Spleen (tissue), 11 donors: ENCODE results near the gene UNG. TPM values are rescaled to one million over a fixed set of nuclear protein-coding genes. Genes with fewer than 3 reads are reported as not detected.

Experiments
- DNase-seq: peaks from one replicate; pipeline ENCODE4 v3.0.0-alpha.2; 2020
- H3K27ac ChIP-seq, 8 donors: fragments of 200-600 bp; sonication (generic) in 7 of 8; 1 replicate in 4 of 8; 2 replicates in 4 of 8; pipeline versions ENCODE4 v1.5.0 to v1.8.0; 2016 to 2021; ENCODE audit warnings: inconsistent platforms in 4 of 8, mild to moderate bottlenecking in 4 of 8, moderate library complexity in 1 of 8
- H3K27me3 ChIP-seq, 7 donors: fragments of 200-600 bp; sonication (generic) in 6 of 7; replicated peaks in 1 of 7; 1 replicate in 4 of 7; 2 replicates in 3 of 7; pipeline versions ENCODE4 v1.5.0 to v1.8.0; 2016 to 2021; ENCODE audit warnings: inconsistent platforms in 3 of 7, mild to moderate bottlenecking in 1 of 7
- H3K36me3 ChIP-seq, 6 donors: fragments of 200-600 bp; sonication (generic) in 5 of 6; 1 replicate in 4 of 6; 2 replicates in 2 of 6; pipeline versions ENCODE4 v1.5.0 to v1.8.0; 2016 to 2021; ENCODE audit warnings: inconsistent platforms in 2 of 6
- H3K4me1 ChIP-seq, 6 donors: fragments of 200-600 bp; sonication (generic) in 5 of 6; 1 replicate in 3 of 6; 2 replicates in 3 of 6; pipeline versions ENCODE4 v1.5.0 to v1.8.0; 2016 to 2021; ENCODE audit warnings: inconsistent platforms in 3 of 6
- H3K4me3 ChIP-seq, 8 donors: fragments of 200-600 bp; sonication (generic) in 7 of 8; 1 replicate in 4 of 8; 2 replicates in 4 of 8; pipeline versions ENCODE4 v1.5.0 to v1.8.0; 2016 to 2021; ENCODE audit warnings: inconsistent platforms in 4 of 8, mild to moderate bottlenecking in 4 of 8, moderate library complexity in 2 of 8
- H3K9me3 ChIP-seq, 8 donors: fragments of 200-600 bp; sonication (generic) in 7 of 8; 1 replicate in 4 of 8; 2 replicates in 4 of 8; pipeline versions ENCODE4 v1.5.0 to v1.8.0; 2016 to 2021; ENCODE audit warnings: inconsistent platforms in 4 of 8
- POLR2A ChIP-seq, 3 donors: fragments of 450-650 bp; IDR thresholded peaks; one replicate each; pipeline ENCODE4 v1.5.1; 2017; ENCODE audit warnings: antibody characterized with exemption in 3 of 3, mild to moderate bottlenecking in 1 of 3
- POLR2AphosphoS5 ChIP-seq, 3 donors: sonication (generic); formaldehyde crosslinking; IDR thresholded peaks; one replicate each; pipeline ENCODE4 v1.5.1; 2017; ENCODE audit warnings: antibody characterized with exemption in 3 of 3
- WGBS, 5 donors: extraction: QIAGEN DNeasy Blood & Tissue Kit in 3 of 5; methylation state at CpG; one replicate each; pipeline versions ENCODE4 v1.1.5 to v1.1.7; 2013 to 2018; 5-methylcytosine and 5-hydroxymethylcytosine counted together
- intact Hi-C: fragments of 100-400 bp; cut with DNase I; formaldehyde crosslinking; loops from one replicate; pipeline ENCODE4 v1.15.0; 2023; ENCODE audit warnings: low total_unique reads
- polyA plus RNA-seq, 3 donors: library from polyadenylated mRNA; stranded (reverse); fragments of 200-250 nt; gene quantifications; one replicate each; pipeline ENCODE4 v1.2.1, GENCODE V29; 2013
- total RNA-seq, 7 donors: library from RNA; depleted of rRNA in 3 of 7; stranded (reverse); fragments of >200 nt in 3 of 7; fragmentation: NEBNext Ultra II Directional in 4 of 7; extraction: Animal tissue kit (Norgen Biotek cat#: 25700) in 4 of 7; gene quantifications; one replicate each; pipeline versions ENCODE4 v1.1.0 to v1.2.1, GENCODE V29; 2016 to 2021
- TF ChIP-seq, protein P1 (sequence below), 11 experiments: fragments of 200-600 bp in 7 of 11; fragments of 450-650 bp in 4 of 11; sonication (generic) in 4 of 11; IDR thresholded peaks in 8 of 11; conservative IDR thresholded peaks in 3 of 11; 1 replicate in 7 of 11; 2 replicates in 4 of 11; pipeline versions ENCODE4 v1.4.0 to v1.8.0; 2016 to 2021; ENCODE audit warnings: antibody characterized with exemption in 11 of 11, inconsistent platforms in 4 of 11, mild to moderate bottlenecking in 1 of 11
- donor health status: healthy with polysubstance abuse.
- donor health status: DM: no; HTN: no; CAD: no; lungs with moderate emphysema.
- donor health status: DM: no; HTN: no; CAD: no.
- donor health status: Bipolar disorder and iron deficiency.
- donor health status: healthy.
- donor health status: DM: no; HTN: no; CAD: no.
- donor health status: DM: yes; HTN: yes; CAD: no.

Gene UNG
- total and polyA plus RNA-seq, 10 donors: 9.8 to 30.6 (median 18.1) TPM

DNA sequence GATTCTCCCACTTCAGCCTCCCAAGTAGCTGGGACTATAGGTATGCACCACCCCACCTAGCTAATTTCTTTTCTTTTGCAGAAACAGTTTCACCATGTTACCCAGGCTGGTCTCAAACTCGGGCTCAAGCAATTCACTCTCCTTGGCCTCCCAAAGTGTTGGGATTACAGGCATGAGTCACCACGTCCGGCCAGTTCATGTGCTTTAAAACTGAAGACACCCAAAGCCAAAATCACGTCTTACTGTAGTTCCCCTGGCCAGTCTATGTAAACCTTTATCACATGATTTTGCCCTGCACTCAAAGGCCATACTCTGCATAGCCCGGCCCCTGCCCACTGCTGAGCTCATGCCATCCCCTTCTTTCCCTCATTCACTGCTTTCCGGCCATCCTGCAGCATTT is 8.6 kb upstream of the UNG start:
- Histone ChIP-seq H3K9me3 (no peaks in the 10 kb centered on the region), H3K4me3 (no peak overlapping the region), H3K27ac (no peak overlapping the region), H3K4me1 (peaks cover 15 to 36% (median 23%) of the 10 kb centered on the region in 6 donors), H3K27me3 (no peaks in the 10 kb centered on the region), H3K36me3 (peaks cover 0 to 80% (median 58%) of the 10 kb centered on the region in 6 donors)
- intact Hi-C loops: no loop called here
- 90 to 97% (median 93%) methylated on average over 6 of the region's 6 CpGs for WGBS, 5 donors
- DNase-seq: no peak
- TF ChIP-seq POLR2AphosphoS5 (IDR thresholded peaks at IDR 0.05): no peak
- TF ChIP-seq POLR2A (IDR thresholded peaks at IDR 0.05): no peak
- TF ChIP-seq, protein P1, sequence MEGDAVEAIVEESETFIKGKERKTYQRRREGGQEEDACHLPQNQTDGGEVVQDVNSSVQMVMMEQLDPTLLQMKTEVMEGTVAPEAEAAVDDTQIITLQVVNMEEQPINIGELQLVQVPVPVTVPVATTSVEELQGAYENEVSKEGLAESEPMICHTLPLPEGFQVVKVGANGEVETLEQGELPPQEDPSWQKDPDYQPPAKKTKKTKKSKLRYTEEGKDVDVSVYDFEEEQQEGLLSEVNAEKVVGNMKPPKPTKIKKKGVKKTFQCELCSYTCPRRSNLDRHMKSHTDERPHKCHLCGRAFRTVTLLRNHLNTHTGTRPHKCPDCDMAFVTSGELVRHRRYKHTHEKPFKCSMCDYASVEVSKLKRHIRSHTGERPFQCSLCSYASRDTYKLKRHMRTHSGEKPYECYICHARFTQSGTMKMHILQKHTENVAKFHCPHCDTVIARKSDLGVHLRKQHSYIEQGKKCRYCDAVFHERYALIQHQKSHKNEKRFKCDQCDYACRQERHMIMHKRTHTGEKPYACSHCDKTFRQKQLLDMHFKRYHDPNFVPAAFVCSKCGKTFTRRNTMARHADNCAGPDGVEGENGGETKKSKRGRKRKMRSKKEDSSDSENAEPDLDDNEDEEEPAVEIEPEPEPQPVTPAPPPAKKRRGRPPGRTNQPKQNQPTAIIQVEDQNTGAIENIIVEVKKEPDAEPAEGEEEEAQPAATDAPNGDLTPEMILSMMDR (IDR thresholded peaks at IDR 0.05 in 8 of 11, conservative IDR thresholded peaks at IDR 0.05 in 3 of 11): no peak

DNA sequence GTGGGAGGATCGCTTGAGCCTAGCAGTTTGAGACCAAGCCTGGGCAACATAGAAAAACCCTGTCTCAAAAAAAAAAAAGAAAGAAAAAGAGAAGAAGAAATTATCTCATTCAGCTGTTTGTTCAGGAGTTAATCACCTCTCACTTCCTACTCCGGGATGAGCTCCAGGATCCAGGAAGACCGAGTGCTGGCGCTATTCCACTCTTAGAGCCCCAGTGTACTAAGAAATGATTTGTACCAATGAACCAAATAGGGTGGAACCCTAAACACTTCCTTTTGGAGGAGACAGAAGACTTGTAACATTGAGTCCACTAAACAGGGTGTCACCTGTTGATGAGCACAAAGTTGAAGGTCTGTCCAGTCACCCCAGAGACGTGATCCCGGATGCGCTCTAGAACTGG is 7.7 kb upstream of the UNG start:
- Histone ChIP-seq H3K27me3 (no peaks in the 10 kb centered on the region), H3K4me3 (no peak overlapping the region), H3K36me3 (peaks cover 0 to 72% (median 50%) of the 10 kb centered on the region in 6 donors), H3K9me3 (no peaks in the 10 kb centered on the region), H3K27ac (no peak overlapping the region), H3K4me1 (peaks cover 15 to 39% (median 24%) of the 10 kb centered on the region in 6 donors)
- no peak for DNase-seq
- 88 to 94% (median 92%) methylated on average over 7 of the region's 7 CpGs for WGBS, 5 donors
- TF ChIP-seq POLR2AphosphoS5 (IDR thresholded peaks at IDR 0.05) (no peak), POLR2A (IDR thresholded peaks at IDR 0.05) (no peak)
- TF ChIP-seq, protein P1 (IDR thresholded peaks at IDR 0.05 in 8 of 11, conservative IDR thresholded peaks at IDR 0.05 in 3 of 11): no peak
- intact Hi-C loops: loop anchor here (10.0 kb wide), 2 partner anchors 425 to 525 kb away; partner anchors contain the start of genes ISCU and SART3

DNA sequence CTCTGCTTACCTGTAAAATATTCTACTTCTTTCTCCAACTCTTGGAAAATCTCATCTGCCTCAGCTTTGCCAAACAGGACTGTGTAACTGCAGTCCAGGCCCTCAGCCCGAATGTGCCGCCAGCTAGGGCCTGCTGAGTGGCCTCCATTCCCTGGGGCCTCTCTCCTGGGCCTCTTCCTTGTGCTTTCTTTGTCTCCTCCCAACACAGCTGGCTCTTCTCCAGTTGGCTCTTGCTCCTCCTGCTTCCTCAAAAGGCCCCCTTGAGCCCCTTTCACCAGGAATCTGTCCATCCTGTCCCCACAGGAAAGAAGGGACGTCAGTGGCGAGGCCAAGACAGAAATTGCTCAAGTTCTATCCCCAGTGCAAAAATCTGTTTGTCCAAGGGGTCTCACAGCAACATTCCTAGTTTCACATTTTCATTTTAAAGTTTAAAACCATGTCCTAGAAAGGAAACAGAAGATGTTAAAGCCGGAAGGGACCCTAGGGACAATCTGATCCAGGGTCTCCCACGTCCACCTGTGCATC is 4.8 kb upstream of the UNG start:
- Histone ChIP-seq H3K4me1 (peaks cover 20 to 46% (median 30%) of the 10 kb centered on the region in 6 donors), H3K36me3 (peaks cover 0 to 43% (median 23%) of the 10 kb centered on the region in 6 donors), H3K4me3 (peak overlapping the region; percentile 24 to 74 (median 46)), H3K27ac (peak overlapping the region in 5 of 8 donors; percentile 74 to 84 (median 78)), H3K27me3 (peaks cover 0 to 8% (median 0%) of the 10 kb centered on the region in 7 donors), H3K9me3 (no peaks in the 10 kb centered on the region)
- intact Hi-C loops: loop anchor here (10.0 kb wide), 2 partner anchors 428 to 528 kb away; partner anchors contain the start of genes ISCU and SART3
- no peak for DNase-seq
- 34 to 52% (median 45%) methylated on average over 6 of the region's 6 CpGs for WGBS, 5 donors
- no peak for TF ChIP-seq POLR2A (IDR thresholded peaks at IDR 0.05)
- no peak for TF ChIP-seq POLR2AphosphoS5 (IDR thresholded peaks at IDR 0.05)
- TF ChIP-seq, protein P1 (IDR thresholded peaks at IDR 0.05 in 8 of 11, conservative IDR thresholded peaks at IDR 0.05 in 3 of 11): no peak
